Calu3 (cell line): ENCODE measurements around the gene MCF2L. TPM values are rescaled to one million over a fixed set of nuclear protein-coding genes. Genes with fewer than 3 reads are reported as not detected.

Experiments used
- BruUV-seq: library from RNA; stranded (reverse); fragments of 400-500 nt; replicated peaks from 2 replicates; lab custom pipeline; 2021; lab: Mats Ljungman, UMichigan
- CTCF ChIA-PET: fragments of 300-600 bp; sonication (Branson Sonifier 250); formaldehyde crosslinking; loops from one replicate; lab custom pipeline; 2022; ENCODE audit warnings: antibody characterized with exemption; lab: Charles Lee
- DNase-seq: peaks from one replicate; pipeline ENCODE4 v3.0.0; 2022
- H3K27ac Mint-ChIP-seq: one replicate; pipeline ENCODE4 v1.8.0; 2022; ENCODE audit warnings: mixed read lengths; ENCODE audit not compliant: unreplicated experiment
- H3K27me3 Mint-ChIP-seq: one replicate; pipeline ENCODE4 v1.8.0; 2022; ENCODE audit warnings: mixed read lengths; ENCODE audit not compliant: unreplicated experiment
- H3K36me3 Mint-ChIP-seq: one replicate; pipeline ENCODE4 v1.8.0; 2022; ENCODE audit warnings: mild to moderate bottlenecking, moderate library complexity, mixed read lengths; ENCODE audit not compliant: insufficient read depth, unreplicated experiment
- H3K4me1 Mint-ChIP-seq: one replicate; pipeline ENCODE4 v1.8.0; 2022; ENCODE audit warnings: mild to moderate bottlenecking, low read depth, mixed read lengths; ENCODE audit not compliant: unreplicated experiment
- H3K4me3 Mint-ChIP-seq: one replicate; pipeline ENCODE4 v1.8.0; 2022; ENCODE audit warnings: mild to moderate bottlenecking, low read depth, moderate library complexity, mixed read lengths; ENCODE audit not compliant: unreplicated experiment
- H3K9me3 Mint-ChIP-seq: one replicate; pipeline ENCODE4 v1.8.0; 2022; ENCODE audit warnings: low read depth, mixed read lengths; ENCODE audit not compliant: unreplicated experiment
- CTCF ChIP-seq: fragments of 200-600 bp; IDR thresholded peaks from one replicate; pipeline ENCODE4 v1.8.0; 2022; ENCODE audit warnings: antibody characterized with exemption; ENCODE audit not compliant: unreplicated experiment
- intact Hi-C: fragments of 100-400 bp; cut with micrococcal nuclease; formaldehyde crosslinking; loops from one replicate; pipeline ENCODE4 v1.10.0; 2022; ENCODE audit not compliant: unreplicated experiment
- total RNA-seq: library from RNA; stranded (reverse); gene quantifications from 2 replicates; pipeline ENCODE4 v1.2.3, GENCODE V29; 2022

The MCF2L gene
- total RNA-seq, 1 experiment from 2014 or later: 12.9 TPM

GRCh38 chr13:112985803-112986408 lies 16.9 kb downstream of the MCF2L start:
- Mint-ChIP-seq H3K4me1 (no peaks in the 10 kb centered on the region), H3K27me3 (no peaks in the 10 kb centered on the region), H3K36me3 (no peaks in the 10 kb centered on the region), H3K4me3 (peak overlapping the region; percentile 39), H3K9me3 (no peaks in the 10 kb centered on the region), H3K27ac (no peak overlapping the region)
- TF ChIP-seq CTCF: no peak
- CTCF ChIA-PET: interaction anchor here (1.7 kb wide), 1 partner anchor 8 kb away, joined by 4 read pairs; no protein-coding TSS in a partner anchor
- BruUV-seq: no TSS peak
- intact Hi-C loops: no loop called here
- DNase-seq: no peak

- intact Hi-C loops: no loop called here
- no peak for TF ChIP-seq CTCF
- no peak overlapping the region for H3K27ac Mint-ChIP-seq
- H3K36me3 Mint-ChIP-seq: no peaks in the 10 kb centered on the region
- no peaks in the 10 kb centered on the region for H3K27me3 Mint-ChIP-seq
- H3K9me3 Mint-ChIP-seq: no peaks in the 10 kb centered on the region
- H3K4me3 Mint-ChIP-seq: no peak overlapping the region
- no peak for DNase-seq
- H3K4me1 Mint-ChIP-seq: no peaks in the 10 kb centered on the region
- no TSS peak for BruUV-seq
- CTCF ChIA-PET: no interaction called here
Observed at GRCh38 chr13:112986470-112986869, 17.5 kb downstream of the MCF2L start.

- no peak for TF ChIP-seq CTCF
- no peak overlapping the region for H3K27ac Mint-ChIP-seq
- CTCF ChIA-PET: no interaction called here
- no peaks in the 10 kb centered on the region for H3K27me3 Mint-ChIP-seq
- H3K4me1 Mint-ChIP-seq: no peaks in the 10 kb centered on the region
- DNase-seq: no peak
- H3K36me3 Mint-ChIP-seq: no peaks in the 10 kb centered on the region
- no TSS peak for BruUV-seq
- H3K4me3 Mint-ChIP-seq: no peak overlapping the region
- H3K9me3 Mint-ChIP-seq: no peaks in the 10 kb centered on the region
- intact Hi-C loops: no loop called here
Observed at GRCh38 chr13:112986946-112987681, 18.1 kb downstream of the MCF2L start.

- H3K36me3 Mint-ChIP-seq: no peaks in the 10 kb centered on the region
- CTCF ChIA-PET: no interaction called here
- no peaks in the 10 kb centered on the region for H3K27me3 Mint-ChIP-seq
- H3K27ac Mint-ChIP-seq: no peak overlapping the region
- no peak for DNase-seq
- BruUV-seq: no TSS peak
- H3K9me3 Mint-ChIP-seq: no peaks in the 10 kb centered on the region
- intact Hi-C loops: no loop called here
- no peaks in the 10 kb centered on the region for H3K4me1 Mint-ChIP-seq
- H3K4me3 Mint-ChIP-seq: no peak overlapping the region
- no peak for TF ChIP-seq CTCF
Observed at GRCh38 chr13:112987682-112988024, 18.6 kb downstream of the MCF2L start.
